ENCODE data around the gene COMMD3. TPM values are rescaled to one million over a fixed set of nuclear protein-coding genes. Genes with fewer than 3 reads are reported as not detected.
A peak's percentile ranks its signal among the peaks of the same experiment; 100 is the strongest.
"Not testable (repeated sequence)": the region's sequence is repeated elsewhere in the genome, so short reads cannot be mapped to it uniquely, and the experiment has no call there.

The COMMD3 gene
- total and polyA plus RNA-seq, 4 donors = 54.7 to 73.2 (median 62.8) TPM

DNA sequence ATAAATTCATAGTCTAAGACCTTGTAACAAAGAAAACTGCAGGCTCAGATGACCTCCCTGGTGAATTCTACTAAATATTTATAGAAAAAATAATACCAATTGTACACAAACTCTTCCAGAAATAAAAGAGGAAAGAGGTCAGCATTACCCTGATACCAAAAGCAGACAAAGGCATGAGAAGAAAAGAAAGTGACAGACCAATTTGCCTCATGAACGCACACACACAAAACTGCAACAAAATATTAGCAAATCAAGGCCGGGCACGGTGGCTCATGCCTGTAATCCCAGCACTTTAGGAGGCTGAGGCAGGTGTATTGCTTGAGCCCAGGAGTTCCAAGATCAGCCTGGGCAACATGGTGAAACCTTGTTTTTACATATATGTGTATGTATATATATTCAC is 12.7 kb upstream of the COMMD3 start:
- Histone ChIP-seq H3K4me3 (ENCODE audit: low read depth, low read length) (no peak overlapping the region), H3K36me3 (ENCODE audit: control insufficient read depth, insufficient read depth, low read length) (no peaks in the 10 kb centered on the region), H3K4me1 (ENCODE audit: control insufficient read depth, insufficient read depth, low read length) (no peaks in the 10 kb centered on the region), H3K27ac (ENCODE audit: low read depth, low read length) (no peak overlapping the region), H3K9me3 (ENCODE audit: control insufficient read depth, insufficient read depth, low read length) (no peaks in the 10 kb centered on the region), H3K27me3 (ENCODE audit: control insufficient read depth, insufficient read depth, low read length) (no peaks in the 10 kb centered on the region)
- no CpG with 5 or more reads among the region's 3 CpGs for WGBS (ENCODE audit: insufficient coverage)
- DNase-seq (ENCODE audit: low read depth in 4 of 6, low spot score in 6 of 6) = no peak

DNA sequence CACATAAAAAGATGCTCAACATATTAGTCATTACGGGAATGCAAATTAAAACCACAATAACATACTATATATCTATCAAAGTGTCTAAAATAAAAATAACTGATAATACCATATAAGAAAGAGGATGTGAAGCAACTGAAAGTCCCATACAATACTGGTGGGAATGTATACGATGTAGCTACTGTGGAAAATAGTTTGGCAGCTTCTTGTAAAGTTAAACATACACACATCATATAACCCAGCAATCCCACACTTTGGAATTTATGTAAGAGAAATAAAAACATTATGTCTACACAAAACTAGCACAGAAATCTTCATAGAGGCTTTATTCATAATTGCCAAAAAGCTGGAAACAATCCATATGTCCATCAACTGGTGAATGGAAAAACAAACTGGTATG is 10.5 kb upstream of the COMMD3 start:
- no CpG with 5 or more reads among the region's 2 CpGs for WGBS (ENCODE audit: insufficient coverage)
- Histone ChIP-seq H3K27me3 (ENCODE audit: control insufficient read depth, insufficient read depth, low read length) (no peaks in the 10 kb centered on the region), H3K9me3 (ENCODE audit: control insufficient read depth, insufficient read depth, low read length) (no peaks in the 10 kb centered on the region), H3K4me3 (ENCODE audit: low read depth, low read length) (no peak overlapping the region), H3K36me3 (ENCODE audit: control insufficient read depth, insufficient read depth, low read length) (no peaks in the 10 kb centered on the region), H3K27ac (ENCODE audit: low read depth, low read length) (no peak overlapping the region), H3K4me1 (ENCODE audit: control insufficient read depth, insufficient read depth, low read length) (no peaks in the 10 kb centered on the region)
- no peak for DNase-seq (ENCODE audit: low read depth in 4 of 6, low spot score in 6 of 6)

DNA sequence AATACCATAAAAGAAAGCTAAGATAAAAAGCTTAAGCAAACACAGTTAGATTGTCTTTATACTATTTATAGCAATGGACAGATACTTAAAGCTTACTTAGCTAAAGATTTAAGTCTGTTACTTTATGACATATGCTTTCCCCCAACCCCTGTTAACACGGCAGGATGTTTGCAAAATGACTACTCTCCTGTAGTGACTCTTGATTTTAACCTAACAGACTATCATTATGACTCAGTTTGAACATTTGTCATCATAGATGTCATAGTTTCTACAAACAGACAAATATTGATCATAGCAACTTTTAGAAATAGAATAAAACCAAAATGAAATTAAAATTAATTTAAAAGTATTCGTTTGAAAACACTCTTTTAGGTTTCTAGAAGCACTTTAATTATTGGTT is 7.8 kb upstream of the COMMD3 start:
- Histone ChIP-seq H3K4me3 (ENCODE audit: low read depth, low read length) (no peak overlapping the region), H3K27me3 (ENCODE audit: control insufficient read depth, insufficient read depth, low read length) (no peaks in the 10 kb centered on the region), H3K4me1 (ENCODE audit: control insufficient read depth, insufficient read depth, low read length) (no peaks in the 10 kb centered on the region), H3K36me3 (ENCODE audit: control insufficient read depth, insufficient read depth, low read length) (no peaks in the 10 kb centered on the region), H3K27ac (ENCODE audit: low read depth, low read length) (no peak overlapping the region), H3K9me3 (ENCODE audit: control insufficient read depth, insufficient read depth, low read length) (no peaks in the 10 kb centered on the region)
- no peak for DNase-seq (ENCODE audit: low read depth in 4 of 6, low spot score in 6 of 6)
- no CpG with 5 or more reads among the region's 2 CpGs for WGBS (ENCODE audit: insufficient coverage)

DNA sequence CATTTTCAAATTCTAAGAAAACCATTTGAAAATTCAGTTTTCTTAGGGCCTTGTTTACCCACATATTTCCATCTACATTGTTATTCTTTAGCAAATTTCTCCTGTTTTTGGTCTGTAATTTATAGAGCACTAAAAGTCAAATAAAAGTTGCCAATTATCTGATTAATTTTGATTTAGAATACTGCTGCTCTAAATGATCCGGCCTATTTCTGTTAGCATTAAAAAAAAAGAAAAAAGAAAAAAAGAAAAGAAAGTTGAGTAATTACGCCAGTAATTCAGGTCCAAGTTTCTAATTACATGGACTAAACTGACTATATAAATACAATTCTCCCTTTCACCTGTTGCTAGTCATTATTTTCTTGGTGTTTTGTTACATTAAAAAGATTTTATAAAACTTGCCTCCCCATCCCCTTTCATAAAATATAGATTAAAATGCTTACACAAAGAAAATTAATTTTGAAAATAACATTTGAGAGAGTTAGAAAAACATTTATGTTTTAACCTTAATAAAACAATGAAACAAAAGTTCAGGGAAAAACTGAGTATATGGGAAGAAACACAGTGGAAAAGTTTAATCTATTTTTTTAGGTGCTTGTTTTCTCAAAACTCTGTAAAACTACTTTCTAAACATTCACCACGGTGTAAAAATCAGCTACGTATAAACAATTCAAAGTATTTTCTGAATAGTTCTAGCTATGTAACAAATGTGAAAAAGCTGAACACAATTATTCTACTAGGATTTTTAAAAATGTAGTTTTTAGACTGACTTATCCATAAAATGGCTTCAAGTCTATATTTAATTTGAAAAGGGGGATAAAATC is 6.8 kb upstream of the COMMD3 start:
- H3K4me3 ChIP-seq (ENCODE audit: low read depth, low read length) = no peak overlapping the region
- H3K36me3 ChIP-seq (ENCODE audit: control insufficient read depth, insufficient read depth, low read length) = no peaks in the 10 kb centered on the region
- no peaks in the 10 kb centered on the region for H3K9me3 ChIP-seq (ENCODE audit: control insufficient read depth, insufficient read depth, low read length)
- no CpG with 5 or more reads among the region's 4 CpGs for WGBS (ENCODE audit: insufficient coverage)
- no peaks in the 10 kb centered on the region for H3K4me1 ChIP-seq (ENCODE audit: control insufficient read depth, insufficient read depth, low read length)
- no peaks in the 10 kb centered on the region for H3K27me3 ChIP-seq (ENCODE audit: control insufficient read depth, insufficient read depth, low read length)
- no peak overlapping the region for H3K27ac ChIP-seq (ENCODE audit: low read depth, low read length)
- DNase-seq (ENCODE audit: low read depth in 4 of 6, low spot score in 6 of 6) = no peak

DNA sequence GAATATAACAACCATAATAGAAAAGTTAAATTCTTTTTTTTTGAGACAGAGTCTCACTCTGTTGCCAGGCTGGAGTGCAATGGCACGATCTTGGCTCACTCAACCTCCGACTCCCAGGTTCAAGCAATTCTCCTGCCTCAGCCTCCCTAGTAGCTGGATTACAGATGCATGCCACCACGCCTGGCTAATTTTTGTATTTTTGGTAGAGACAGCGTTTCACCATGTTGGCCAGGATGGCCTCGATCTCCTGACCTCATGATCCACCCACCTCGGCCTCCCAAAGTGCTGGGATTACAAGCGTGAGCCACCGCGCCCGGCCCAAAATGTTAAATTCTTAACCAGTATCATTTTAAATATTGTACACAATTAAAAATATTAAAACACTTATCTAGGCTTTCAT is 6.2 kb upstream of the COMMD3 start:
- H3K4me3 ChIP-seq (ENCODE audit: low read depth, low read length); DNase-seq (ENCODE audit: low read depth in 4 of 6, low spot score in 6 of 6); H3K27me3 ChIP-seq (ENCODE audit: control insufficient read depth, insufficient read depth, low read length); H3K9me3 ChIP-seq (ENCODE audit: control insufficient read depth, insufficient read depth, low read length); H3K27ac ChIP-seq (ENCODE audit: low read depth, low read length); H3K36me3 ChIP-seq (ENCODE audit: control insufficient read depth, insufficient read depth, low read length); H3K4me1 ChIP-seq (ENCODE audit: control insufficient read depth, insufficient read depth, low read length): not testable (repeated sequence)
- WGBS (ENCODE audit: insufficient coverage) = 94% methylated on average over 2 of the region's 10 CpGs

DNA sequence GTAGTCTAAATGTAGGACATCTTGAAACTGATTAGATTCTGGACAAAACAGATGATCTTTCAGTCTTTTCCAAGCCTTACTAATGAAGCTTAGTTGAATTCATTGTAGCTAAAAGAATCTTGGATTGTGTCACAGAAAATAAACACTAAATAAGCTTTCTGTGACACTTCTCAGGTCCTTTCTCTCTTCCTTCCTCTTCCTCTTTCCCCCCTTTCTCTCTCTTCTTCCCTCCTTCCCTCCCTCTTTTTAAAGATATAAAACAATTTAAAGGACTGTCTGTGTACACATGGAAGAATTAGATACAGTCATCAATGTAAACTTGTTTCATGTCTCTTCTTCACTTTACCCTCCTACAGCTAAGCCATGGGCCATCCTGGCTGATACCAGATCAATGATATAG is 5.3 kb upstream of the COMMD3 start:
- no peak overlapping the region for H3K4me3 ChIP-seq (ENCODE audit: low read depth, low read length)
- DNase-seq (ENCODE audit: low read depth in 4 of 6, low spot score in 6 of 6) = no peak
- no peaks in the 10 kb centered on the region for H3K4me1 ChIP-seq (ENCODE audit: control insufficient read depth, insufficient read depth, low read length)
- no peak overlapping the region for H3K27ac ChIP-seq (ENCODE audit: low read depth, low read length)
- peaks cover 4% of the 10 kb centered on the region for H3K27me3 ChIP-seq (ENCODE audit: control insufficient read depth, insufficient read depth, low read length)
- no peaks in the 10 kb centered on the region for H3K9me3 ChIP-seq (ENCODE audit: control insufficient read depth, insufficient read depth, low read length)
- no peaks in the 10 kb centered on the region for H3K36me3 ChIP-seq (ENCODE audit: control insufficient read depth, insufficient read depth, low read length)

DNA sequence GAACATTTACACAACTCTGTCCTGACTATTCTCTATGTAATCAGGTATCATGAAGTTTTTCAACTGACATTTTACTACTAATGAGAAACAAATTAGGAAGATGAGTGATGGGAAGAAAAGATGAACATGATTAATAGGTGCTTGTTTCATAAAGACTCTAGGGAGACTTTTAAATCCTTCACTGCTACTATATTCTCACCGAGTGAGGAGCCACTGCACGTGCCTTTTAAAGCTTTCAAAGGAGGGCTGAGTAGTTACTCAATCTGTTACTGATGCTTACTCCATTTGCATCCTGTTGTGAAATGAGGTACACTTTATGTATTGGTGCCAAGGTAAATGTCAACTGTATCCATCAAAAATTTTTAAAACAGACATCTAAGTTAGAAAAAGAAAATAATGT is 1.3 kb upstream of the COMMD3 start:
- DNase-seq (ENCODE audit: low read depth in 4 of 6, low spot score in 6 of 6) = no peak
- H3K27ac ChIP-seq (ENCODE audit: low read depth, low read length) = no peak overlapping the region
- no peak overlapping the region for H3K4me3 ChIP-seq (ENCODE audit: low read depth, low read length)
- H3K9me3 ChIP-seq (ENCODE audit: control insufficient read depth, insufficient read depth, low read length) = no peaks in the 10 kb centered on the region
- no peaks in the 10 kb centered on the region for H3K4me1 ChIP-seq (ENCODE audit: control insufficient read depth, insufficient read depth, low read length)
- peaks cover 23% of the 10 kb centered on the region for H3K27me3 ChIP-seq (ENCODE audit: control insufficient read depth, insufficient read depth, low read length)
- no CpG with 5 or more reads among the region's 2 CpGs for WGBS (ENCODE audit: insufficient coverage)
- H3K36me3 ChIP-seq (ENCODE audit: control insufficient read depth, insufficient read depth, low read length) = no peaks in the 10 kb centered on the region

DNA sequence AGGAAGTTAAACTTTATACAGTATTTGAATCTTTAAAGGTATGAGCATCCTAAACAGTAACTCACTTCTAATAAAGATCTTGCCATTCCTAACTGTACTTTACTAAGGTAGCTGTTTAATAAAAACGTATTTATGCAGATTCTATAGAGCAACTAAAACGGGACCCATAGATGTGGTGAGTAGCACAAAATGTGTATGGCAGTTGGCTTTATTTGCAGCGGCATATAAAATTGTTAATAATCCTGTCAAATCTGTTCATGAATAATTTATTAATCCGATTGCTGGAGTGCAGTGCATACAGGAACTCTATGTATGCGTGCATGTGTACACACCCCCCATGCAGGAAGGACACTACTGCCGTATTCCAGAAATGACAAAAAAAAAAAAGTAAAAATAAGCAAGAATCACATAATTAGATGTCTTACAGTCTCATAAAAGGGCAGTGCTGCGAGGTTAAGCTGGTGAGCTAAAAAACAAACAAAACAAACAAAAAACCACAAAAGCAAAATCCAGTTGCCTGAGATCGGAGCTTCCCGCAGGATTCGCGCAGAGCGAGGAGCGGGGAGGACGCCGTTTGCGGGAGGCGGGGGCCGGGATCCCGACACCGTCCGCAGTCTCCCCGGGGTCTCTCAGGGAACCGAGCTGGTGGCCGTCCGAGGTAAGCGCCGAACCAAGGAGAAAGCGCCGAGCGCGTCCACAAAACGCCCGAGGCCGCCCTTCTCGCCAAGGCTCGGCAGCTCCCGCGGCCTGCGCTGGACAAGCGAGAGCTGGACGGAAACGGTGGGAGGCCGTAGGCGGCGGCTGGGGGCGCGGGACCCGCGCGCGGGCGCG is 518 bp upstream of the COMMD3 start:
- Histone ChIP-seq H3K9me3 (ENCODE audit: control insufficient read depth, insufficient read depth, low read length) (no peaks in the 10 kb centered on the region), H3K27me3 (ENCODE audit: control insufficient read depth, insufficient read depth, low read length) (peaks cover 25% of the 10 kb centered on the region), H3K4me1 (ENCODE audit: control insufficient read depth, insufficient read depth, low read length) (no peaks in the 10 kb centered on the region), H3K27ac (ENCODE audit: low read depth, low read length) (peak overlapping the region; percentile 89), H3K36me3 (ENCODE audit: control insufficient read depth, insufficient read depth, low read length) (no peaks in the 10 kb centered on the region), H3K4me3 (ENCODE audit: low read depth, low read length) (peak overlapping the region; percentile 98)
- under 1% methylated on average over 47 of the region's 53 CpGs for WGBS (ENCODE audit: insufficient coverage)
- DNase-seq (ENCODE audit: low read depth in 4 of 6, low spot score in 6 of 6) = no peak

DNA sequence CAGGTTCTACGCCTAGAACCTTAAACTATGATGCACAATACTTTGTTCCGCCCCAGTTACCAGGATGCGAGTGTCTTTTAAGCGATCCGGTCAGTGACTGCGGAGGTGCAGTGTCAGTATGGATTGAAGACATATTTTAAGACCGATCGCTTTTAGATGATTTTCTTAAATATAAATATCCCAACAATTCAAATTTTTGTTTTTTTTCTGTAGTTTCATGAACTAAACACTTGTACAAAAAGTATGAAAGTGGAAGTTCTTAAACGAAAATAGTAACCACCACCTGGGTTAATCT is 835 bp downstream of the COMMD3 start:
- peak overlapping the region; percentile 98 for H3K4me3 ChIP-seq (ENCODE audit: low read depth, low read length)
- DNase-seq (ENCODE audit: low read depth in 4 of 6, low spot score in 6 of 6) = no peak
- peaks cover 27% of the 10 kb centered on the region for H3K27me3 ChIP-seq (ENCODE audit: control insufficient read depth, insufficient read depth, low read length)
- H3K4me1 ChIP-seq (ENCODE audit: control insufficient read depth, insufficient read depth, low read length) = peaks cover 2% of the 10 kb centered on the region
- no peaks in the 10 kb centered on the region for H3K9me3 ChIP-seq (ENCODE audit: control insufficient read depth, insufficient read depth, low read length)
- no peaks in the 10 kb centered on the region for H3K36me3 ChIP-seq (ENCODE audit: control insufficient read depth, insufficient read depth, low read length)
- WGBS (ENCODE audit: insufficient coverage) = 14% methylated on average over 1 of the region's 9 CpGs
- H3K27ac ChIP-seq (ENCODE audit: low read depth, low read length) = peak overlapping the region; percentile 97

Data from spinal cord (tissue), 10 donors.